Body of pancreas (tissue), 4 donors: ENCODE results near the gene EDAR. TPM values are rescaled to one million over a fixed set of nuclear protein-coding genes. Genes with fewer than 3 reads are reported as not detected.

Experiments used
- ATAC-seq: fragments of 150-250 bp; one replicate; pipeline ENCODE4 v1.9.1; 2016
- DNase-seq, 4 donors: peaks; one replicate each; pipeline ENCODE4 v3.0.0-alpha.2; 2019
- H3K27ac ChIP-seq, 4 donors: fragments of 200-600 bp; sonication (generic); 1 replicate in 3 of 4; 2 replicates in 1 of 4; pipeline versions ENCODE4 v1.5.1 to v1.6.1; 2016 to 2019; ENCODE audit warnings: mild to moderate bottlenecking in 1 of 4, mixed read lengths in 1 of 4, moderate library complexity in 1 of 4
- H3K27me3 ChIP-seq, 2 donors: fragments of 200-600 bp; sonication (generic); one replicate each; pipeline ENCODE4 v1.6.0; 2016; ENCODE audit warnings: mild to moderate bottlenecking in 1 of 2
- H3K36me3 ChIP-seq, 2 donors: fragments of 200-600 bp; sonication (generic); replicated peaks in 1 of 2; 2 replicates each; pipeline ENCODE4 v1.5.1; 2016; ENCODE audit warnings: low read depth in 2 of 2; ENCODE audit not compliant: insufficient read depth in 1 of 2
- H3K4me1 ChIP-seq: fragments of 200-600 bp; sonication (generic); one replicate; pipeline ENCODE4 v1.6.0; 2016
- H3K4me3 ChIP-seq, 2 donors: fragments of 200-600 bp; sonication (generic); 1 replicate in 1 of 2; 2 replicates in 1 of 2; pipeline ENCODE4 v1.5.1; 2016 to 2019
- H3K9me3 ChIP-seq, 3 donors: fragments of 200-600 bp; sonication (generic); 1 replicate in 2 of 3; 2 replicates in 1 of 3; pipeline ENCODE4 v1.5.1; 2016
- POLR2A ChIP-seq, 3 donors: fragments of 450-650 bp; IDR thresholded peaks; one replicate each; pipeline ENCODE4 v1.6.1; 2016; ENCODE audit warnings: antibody characterized with exemption in 3 of 3, mild to moderate bottlenecking in 2 of 3
- WGBS, 2 donors: methylation state at CpG; one replicate each; pipeline ENCODE4 v1.1.5; 2017; 5-methylcytosine and 5-hydroxymethylcytosine counted together
- intact Hi-C: fragments of 100-400 bp; cut with DNase I; formaldehyde crosslinking; loops from one replicate; pipeline ENCODE4 v1.15.1; 2023
- total RNA-seq, 2 donors: library from RNA; depleted of rRNA; stranded (reverse); fragments of >200 nt; gene quantifications; one replicate each; pipeline ENCODE4 v1.1.0, GENCODE V29; 2016
- TF ChIP-seq, protein P1 (sequence below), 7 experiments: fragments of 450-650 bp in 4 of 7; fragments of 200-600 bp in 3 of 7; sonication (generic) in 3 of 7; IDR thresholded peaks; one replicate each; pipeline ENCODE4 v1.5.1; 2016 to 2019; ENCODE audit warnings: antibody characterized with exemption in 7 of 7

The EDAR gene
- total RNA-seq, 2 donors from 2014 or later = not detected

DNA sequence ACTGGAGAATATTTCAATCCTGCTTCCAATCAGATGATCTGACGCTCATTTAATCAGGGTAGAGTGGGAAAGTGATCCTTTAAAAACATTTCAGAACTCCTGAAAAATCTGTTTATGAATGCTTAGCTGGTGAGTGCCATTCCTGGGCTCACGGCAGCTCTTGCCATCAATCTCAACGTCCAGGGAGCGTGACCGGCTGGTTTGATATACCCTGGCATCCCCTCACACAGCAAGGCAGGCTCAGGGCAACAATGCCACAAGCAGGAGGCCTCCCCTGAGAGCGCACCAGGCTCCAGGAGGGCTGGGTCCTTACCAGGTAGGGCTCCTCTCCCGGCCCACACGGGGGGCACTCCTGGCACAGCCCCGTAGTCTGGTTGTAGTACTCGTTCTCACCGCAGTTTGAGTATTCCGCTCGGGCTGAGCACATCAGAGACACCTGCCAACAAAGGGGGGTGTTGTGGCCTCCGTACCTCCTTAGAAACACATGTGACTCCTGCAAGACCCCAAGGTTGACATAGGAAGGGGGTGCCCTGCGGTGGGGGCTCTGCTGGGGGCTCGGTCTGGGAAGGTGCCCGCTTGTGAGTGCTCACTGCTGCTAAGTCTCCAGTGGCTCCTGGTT is 59.1 kb downstream of the EDAR start:
- no peak for ATAC-seq
- Histone ChIP-seq H3K27ac (no peak overlapping the region), H3K9me3 (no peaks in the 10 kb centered on the region), H3K27me3 (no peaks in the 10 kb centered on the region), H3K36me3 (no peaks in the 10 kb centered on the region), H3K4me1 (no peaks in the 10 kb centered on the region), H3K4me3 (no peak overlapping the region)
- WGBS, 2 donors = 72 to 84% methylated on average over 9 to 17 of the region's 17 CpGs
- TF ChIP-seq, protein P1, sequence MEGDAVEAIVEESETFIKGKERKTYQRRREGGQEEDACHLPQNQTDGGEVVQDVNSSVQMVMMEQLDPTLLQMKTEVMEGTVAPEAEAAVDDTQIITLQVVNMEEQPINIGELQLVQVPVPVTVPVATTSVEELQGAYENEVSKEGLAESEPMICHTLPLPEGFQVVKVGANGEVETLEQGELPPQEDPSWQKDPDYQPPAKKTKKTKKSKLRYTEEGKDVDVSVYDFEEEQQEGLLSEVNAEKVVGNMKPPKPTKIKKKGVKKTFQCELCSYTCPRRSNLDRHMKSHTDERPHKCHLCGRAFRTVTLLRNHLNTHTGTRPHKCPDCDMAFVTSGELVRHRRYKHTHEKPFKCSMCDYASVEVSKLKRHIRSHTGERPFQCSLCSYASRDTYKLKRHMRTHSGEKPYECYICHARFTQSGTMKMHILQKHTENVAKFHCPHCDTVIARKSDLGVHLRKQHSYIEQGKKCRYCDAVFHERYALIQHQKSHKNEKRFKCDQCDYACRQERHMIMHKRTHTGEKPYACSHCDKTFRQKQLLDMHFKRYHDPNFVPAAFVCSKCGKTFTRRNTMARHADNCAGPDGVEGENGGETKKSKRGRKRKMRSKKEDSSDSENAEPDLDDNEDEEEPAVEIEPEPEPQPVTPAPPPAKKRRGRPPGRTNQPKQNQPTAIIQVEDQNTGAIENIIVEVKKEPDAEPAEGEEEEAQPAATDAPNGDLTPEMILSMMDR (IDR thresholded peaks at IDR 0.05) = no peak
- no peak for TF ChIP-seq POLR2A (IDR thresholded peaks at IDR 0.05)
- intact Hi-C loops = no loop called here
- no peak for DNase-seq

DNA sequence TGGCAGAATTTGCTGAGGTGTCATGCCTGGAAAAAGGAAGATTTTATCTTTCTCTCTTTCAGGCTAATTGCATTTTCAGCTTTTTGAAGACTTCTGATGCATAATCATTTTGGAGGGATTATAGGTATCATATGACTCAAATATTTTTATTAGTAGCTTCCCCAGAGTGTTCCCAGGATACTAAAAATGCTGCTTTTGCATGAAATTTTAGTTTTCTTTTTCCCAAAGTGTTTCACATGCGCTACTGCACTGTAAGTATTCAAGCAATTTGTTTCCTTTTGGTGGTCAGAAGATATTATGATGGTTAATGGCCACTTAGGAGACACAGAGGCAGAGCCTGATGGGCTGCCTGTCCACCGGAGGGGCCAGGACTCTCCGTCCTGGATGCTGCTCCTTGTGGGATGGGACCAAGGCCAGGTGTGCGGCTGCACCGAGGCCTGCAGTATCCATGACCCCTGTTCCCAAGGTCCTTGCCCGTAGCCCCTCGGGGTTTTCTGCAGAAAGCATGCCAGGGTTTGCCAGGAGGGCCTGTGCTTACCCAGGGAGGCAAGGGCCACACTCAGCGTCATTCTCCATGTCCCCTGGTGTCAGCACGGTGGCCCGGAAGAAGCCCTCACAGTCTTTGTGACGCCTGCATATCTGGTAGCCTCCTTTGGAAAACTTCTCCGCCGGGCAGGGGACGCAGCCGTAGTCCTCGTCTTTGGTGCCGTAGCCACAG is 60.2 kb downstream of the EDAR start:
- TF ChIP-seq POLR2A (IDR thresholded peaks at IDR 0.05) = no peak
- TF ChIP-seq, protein P1 (IDR thresholded peaks at IDR 0.05) = no peak
- Histone ChIP-seq H3K9me3 (no peaks in the 10 kb centered on the region), H3K27ac (no peak overlapping the region), H3K4me1 (no peaks in the 10 kb centered on the region), H3K4me3 (no peak overlapping the region), H3K36me3 (no peaks in the 10 kb centered on the region), H3K27me3 (no peaks in the 10 kb centered on the region)
- ATAC-seq = no peak
- WGBS, 2 donors = 77 to 78% methylated on average over 17 of the region's 17 CpGs
- intact Hi-C loops = no loop called here
- no peak for DNase-seq

DNA sequence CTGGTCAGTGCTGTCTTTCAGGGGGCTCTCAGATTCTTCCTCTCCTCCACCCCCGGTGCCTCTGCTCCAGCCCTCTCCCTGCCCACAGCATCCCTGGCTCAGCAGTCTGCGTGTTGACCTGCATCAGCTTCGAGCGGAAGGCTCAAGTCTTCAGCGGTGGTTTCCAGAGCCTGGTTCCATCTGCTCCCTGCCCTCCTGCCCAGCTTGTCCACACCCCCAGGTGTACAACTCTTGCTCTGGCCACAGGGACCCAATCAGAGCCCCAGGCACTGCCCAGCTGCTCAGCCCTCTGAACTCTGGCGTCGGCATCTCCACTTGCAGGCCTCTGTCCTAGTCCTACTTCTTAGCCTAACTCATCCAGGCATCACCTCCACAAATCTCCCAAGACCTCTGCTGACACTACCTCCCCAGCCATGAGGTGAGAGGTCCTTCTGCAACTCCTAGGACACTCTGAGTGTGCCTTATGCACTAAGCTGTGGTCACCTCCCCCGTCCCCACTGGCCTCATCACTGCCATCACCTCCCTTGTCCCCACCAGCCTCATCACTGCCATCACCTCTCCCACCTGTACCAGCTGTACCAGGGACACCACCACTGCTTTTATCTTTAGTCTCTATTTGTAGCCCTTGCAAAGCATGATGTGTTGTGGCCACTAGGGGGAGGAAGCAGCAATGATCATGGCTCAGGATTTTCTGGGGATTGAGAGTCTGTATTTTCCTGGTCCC is 60.9 kb downstream of the EDAR start:
- Histone ChIP-seq H3K27ac (no peak overlapping the region), H3K36me3 (no peaks in the 10 kb centered on the region), H3K9me3 (no peaks in the 10 kb centered on the region), H3K4me3 (no peak overlapping the region), H3K4me1 (no peaks in the 10 kb centered on the region), H3K27me3 (no peaks in the 10 kb centered on the region)
- 71 to 72% methylated on average over 6 to 8 of the region's 8 CpGs for WGBS, 2 donors
- DNase-seq (peak; percentile 29 to 48 (median 36)), ATAC-seq (peak; percentile 59)
- no peak for TF ChIP-seq POLR2A (IDR thresholded peaks at IDR 0.05)
- TF ChIP-seq, protein P1 (IDR thresholded peaks at IDR 0.05) = peak; percentile 49 to 71 (median 61)
- intact Hi-C loops = no loop called here

DNA sequence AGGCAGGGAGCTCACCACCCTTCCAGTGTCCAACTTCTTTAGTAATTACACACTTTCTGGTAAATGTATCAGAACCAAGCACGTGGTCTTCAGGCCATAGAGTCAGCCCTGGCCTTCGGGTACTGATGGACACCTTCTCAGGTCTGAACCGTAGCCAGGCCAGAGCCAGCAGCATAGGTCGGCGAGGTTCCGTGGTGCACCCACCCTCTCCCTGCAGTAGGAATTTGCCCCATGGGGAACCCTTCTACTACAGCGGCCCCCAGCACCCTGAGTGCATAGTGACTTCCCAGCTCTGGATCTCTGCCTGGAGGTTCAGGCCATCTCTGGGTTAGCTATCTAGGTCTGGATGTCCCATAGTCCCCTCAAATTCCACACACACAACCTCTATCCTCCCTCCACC is 61.6 kb downstream of the EDAR start:
- ATAC-seq = no peak
- Histone ChIP-seq H3K36me3 (no peaks in the 10 kb centered on the region), H3K4me1 (no peaks in the 10 kb centered on the region), H3K4me3 (no peak overlapping the region), H3K9me3 (no peaks in the 10 kb centered on the region), H3K27ac (no peak overlapping the region), H3K27me3 (no peaks in the 10 kb centered on the region)
- WGBS, 2 donors = 61 to 62% methylated on average over 7 of the region's 7 CpGs
- intact Hi-C loops = no loop called here
- no peak for TF ChIP-seq POLR2A (IDR thresholded peaks at IDR 0.05)
- TF ChIP-seq, protein P1 (IDR thresholded peaks at IDR 0.05) = no peak
- DNase-seq = no peak
